Thyroid gland (tissue), 4 donors: Measurements from ENCODE around the gene RAB15. TPM values are rescaled to one million over a fixed set of nuclear protein-coding genes. Genes with fewer than 3 reads are reported as not detected.
A peak's percentile ranks its signal among the peaks of the same experiment; 100 is the strongest.

ENCODE experiments used
- DNase-seq, 2 donors: peaks; one replicate each; pipeline ENCODE4 v3.0.0-alpha.2; 2019
- H3K27ac ChIP-seq, 3 donors: fragments of 200-600 bp; sonication (generic); 1 replicate in 2 of 3; 2 replicates in 1 of 3; pipeline ENCODE4 v1.5.1; 2016 to 2019; ENCODE audit warnings: mild to moderate bottlenecking in 1 of 3, moderate library complexity in 1 of 3
- H3K27me3 ChIP-seq: fragments of 200-600 bp; sonication (generic); one replicate; pipeline ENCODE4 v1.5.1; 2019
- H3K36me3 ChIP-seq, 2 donors: fragments of 200-600 bp; sonication (generic); one replicate each; pipeline ENCODE4 v1.5.1; 2016 to 2019
- H3K4me1 ChIP-seq, 2 donors: fragments of 200-600 bp; sonication (generic); one replicate each; pipeline ENCODE4 v1.5.1; 2017 to 2019
- H3K4me3 ChIP-seq, 3 donors: fragments of 200-600 bp; sonication (generic); replicated peaks in 1 of 3; 1 replicate in 2 of 3; 2 replicates in 1 of 3; pipeline ENCODE4 v1.5.1; 2016; ENCODE audit warnings: mild to moderate bottlenecking in 1 of 3
- H3K9me3 ChIP-seq: fragments of 200-600 bp; sonication (generic); one replicate; pipeline ENCODE4 v1.5.1; 2017
- CTCF ChIP-seq, 6 experiments: fragments of 200-600 bp in 3 of 6; fragments of 450-650 bp in 3 of 6; sonication (generic) in 3 of 6; IDR thresholded peaks; one replicate each; pipeline ENCODE4 v1.5.1; 2016 to 2019; ENCODE audit warnings: antibody characterized with exemption in 6 of 6, mild to moderate bottlenecking in 2 of 6, inconsistent platforms in 1 of 6, moderate library complexity in 1 of 6
- POLR2A ChIP-seq, 2 donors: fragments of 450-650 bp; IDR thresholded peaks; one replicate each; pipeline ENCODE4 v1.6.1; 2017; ENCODE audit warnings: antibody characterized with exemption in 2 of 2, mild to moderate bottlenecking in 2 of 2, moderate library complexity in 1 of 2
- WGBS, 2 donors: methylation state at CpG; one replicate each; pipeline ENCODE4 v1.1.5; 2017; 5-methylcytosine and 5-hydroxymethylcytosine counted together
- intact Hi-C: fragments of 100-400 bp; cut with DNase I; formaldehyde crosslinking; loops from one replicate; pipeline ENCODE4 v1.15.1; 2023
- total RNA-seq, 4 donors: library from RNA; depleted of rRNA; stranded (reverse); fragments of >200 nt; gene quantifications; one replicate each; pipeline ENCODE4 v1.2.3, GENCODE V29; 2016

Gene RAB15
- 10 to 100 TPM in 1 of 4 donors, 1 to 10 TPM in 3; 6.0 to 12.7 (median 6.3) TPM for total RNA-seq

GRCh38 chr14:64971943-64972791, at the start of gene RAB15:
TSS of gene RAB15 (minus strand) at chr14:64972336. CDS start at chr14:64972076, 260 bp downstream.
- no peaks in the 10 kb centered on the region for H3K9me3 ChIP-seq
- TF ChIP-seq POLR2A (IDR thresholded peaks at IDR 0.05) (peak in 1 of 2 donors; percentile 43), CTCF (IDR thresholded peaks at IDR 0.05) (peak in 1 of 6 experiments; percentile 6)
- peak; percentile 29 to 47 for DNase-seq
- no peaks in the 10 kb centered on the region for H3K36me3 ChIP-seq
- H3K27me3 ChIP-seq, result no peaks in the 10 kb centered on the region
- H3K27ac ChIP-seq, result peak within 1 kb of the TSS in 1 of 3 donors; percentile 56
- H3K4me1 ChIP-seq, result peaks cover 15 to 17% of the 10 kb centered on the region in 2 donors
- 3 to 5% methylated on average over 12 to 18 of the region's 96 CpGs for WGBS, 2 donors
- peak within 1 kb of the TSS in 2 of 3 donors; percentile 22 to 75 for H3K4me3 ChIP-seq
- intact Hi-C loops, result no loop called here

DNA sequence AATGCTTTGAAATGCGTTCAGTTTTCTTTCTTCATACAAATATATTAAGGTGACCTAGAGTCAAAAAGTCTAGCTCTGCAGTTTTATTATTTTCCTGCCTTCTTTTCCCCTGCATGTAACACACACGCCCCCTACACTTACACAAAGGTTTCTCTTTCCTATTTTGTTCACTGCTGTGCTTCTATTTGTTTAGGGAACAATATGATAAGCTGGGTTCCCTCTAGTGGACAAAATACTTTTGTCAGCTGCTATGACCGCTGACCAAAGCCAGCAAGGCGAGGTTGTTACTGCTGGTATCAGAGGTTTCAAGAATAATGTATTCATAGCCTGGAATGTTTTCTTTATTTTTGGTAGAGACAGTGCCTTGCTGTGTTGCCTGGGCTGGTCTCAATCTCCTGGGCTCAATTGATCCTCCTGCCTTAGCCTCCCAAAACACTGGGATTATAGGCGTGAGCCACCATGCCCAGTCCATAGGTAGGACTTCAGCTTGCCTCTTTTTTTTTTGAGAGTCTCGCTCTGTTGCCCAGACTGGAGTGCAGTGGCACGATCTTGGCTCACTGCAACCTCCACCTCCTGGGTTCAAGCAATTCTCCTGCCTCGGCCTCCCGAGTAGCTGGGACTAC, 47.9 kb upstream of the RAB15 start:
- peak in 5 of 6 experiments; percentile 18 to 64 (median 56) for TF ChIP-seq CTCF (IDR thresholded peaks at IDR 0.05)
- no peak for TF ChIP-seq POLR2A (IDR thresholded peaks at IDR 0.05)
- H3K4me1 ChIP-seq, result peaks cover 4 to 8% of the 10 kb centered on the region in 2 donors
- intact Hi-C loops, result no loop called here
- no peaks in the 10 kb centered on the region for H3K27me3 ChIP-seq
- DNase-seq, result peak; percentile 29 to 31
- no peak overlapping the region for H3K4me3 ChIP-seq
- 68 to 70% methylated on average over 9 of the region's 9 CpGs for WGBS, 2 donors
- H3K36me3 ChIP-seq, result no peaks in the 10 kb centered on the region
- no peak overlapping the region for H3K27ac ChIP-seq
- no peaks in the 10 kb centered on the region for H3K9me3 ChIP-seq

DNA sequence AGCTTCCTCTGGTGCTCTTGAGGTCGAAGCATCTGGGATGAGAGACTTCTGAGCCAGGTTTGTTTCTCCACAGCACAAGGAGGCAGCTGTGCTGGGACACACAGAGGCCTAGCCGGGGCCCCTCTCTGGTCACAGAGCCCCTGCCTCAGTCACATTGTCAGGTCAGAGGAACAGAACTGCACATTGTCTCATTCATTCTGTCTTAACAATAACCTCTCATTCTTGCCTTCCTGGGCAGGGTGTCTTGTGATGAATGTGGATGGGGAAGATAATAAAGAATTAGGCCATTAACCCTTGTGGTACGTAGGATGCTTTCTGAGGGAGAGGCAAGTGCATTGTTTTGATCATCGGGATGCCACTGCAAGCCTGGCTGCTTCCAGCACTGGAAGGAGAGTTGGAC, 44.3 kb upstream of the RAB15 start:
- H3K4me1 ChIP-seq, result peaks cover 4 to 8% of the 10 kb centered on the region in 2 donors
- no peaks in the 10 kb centered on the region for H3K9me3 ChIP-seq
- peaks cover 0 to 8% of the 10 kb centered on the region in 2 donors for H3K36me3 ChIP-seq
- intact Hi-C loops, result no loop called here
- DNase-seq, result no peak
- no peak overlapping the region for H3K4me3 ChIP-seq
- TF ChIP-seq POLR2A (IDR thresholded peaks at IDR 0.05) (no peak), CTCF (IDR thresholded peaks at IDR 0.05) (no peak)
- 85 to 88% methylated on average over 4 of the region's 4 CpGs for WGBS, 2 donors
- no peak overlapping the region for H3K27ac ChIP-seq
- no peaks in the 10 kb centered on the region for H3K27me3 ChIP-seq

DNA sequence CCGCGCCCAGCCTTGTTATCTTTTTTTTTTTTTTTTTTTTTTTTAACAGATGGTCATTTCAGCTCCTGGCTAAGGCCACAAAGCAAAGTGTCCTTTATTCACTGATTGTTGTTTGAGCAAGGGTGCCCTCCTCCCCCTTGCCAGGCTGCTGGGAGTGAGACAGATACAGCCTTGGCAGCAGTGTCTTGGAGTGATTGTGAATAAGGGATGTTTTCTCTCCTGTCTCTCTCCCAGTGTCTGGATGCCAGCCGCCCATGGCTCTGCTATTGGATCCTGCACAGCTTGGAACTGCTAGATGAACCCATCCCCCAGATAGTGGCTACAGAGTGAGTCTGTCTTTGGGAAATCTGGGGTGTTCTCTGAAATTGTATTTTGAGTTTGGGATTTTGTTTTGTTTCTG, 43.3 kb upstream of the RAB15 start:
- intact Hi-C loops, result no loop called here
- Histone ChIP-seq H3K27me3 (no peaks in the 10 kb centered on the region), H3K4me1 (peaks cover 4 to 8% of the 10 kb centered on the region in 2 donors), H3K4me3 (no peak overlapping the region), H3K36me3 (peaks cover 0 to 9% of the 10 kb centered on the region in 2 donors), H3K9me3 (no peaks in the 10 kb centered on the region), H3K27ac (no peak overlapping the region)
- 96 to 100% methylated on average over 3 of the region's 3 CpGs for WGBS, 2 donors
- DNase-seq, result no peak
- TF ChIP-seq POLR2A (IDR thresholded peaks at IDR 0.05) (no peak), CTCF (IDR thresholded peaks at IDR 0.05) (no peak)

GRCh38 chr14:65012353-65012752, 40.2 kb upstream of the RAB15 start:
- H3K36me3 ChIP-seq, result peaks cover 0 to 9% of the 10 kb centered on the region in 2 donors

More at GRCh38 chr14:65012353-65012752, 40.2 kb upstream of the RAB15 start:
- H3K4me3 ChIP-seq, result no peak overlapping the region
- DNase-seq, result no peak
- intact Hi-C loops, result no loop called here
- H3K27me3 ChIP-seq, result no peaks in the 10 kb centered on the region
- H3K9me3 ChIP-seq, result no peaks in the 10 kb centered on the region
- TF ChIP-seq POLR2A (IDR thresholded peaks at IDR 0.05) (no peak), CTCF (IDR thresholded peaks at IDR 0.05) (no peak)
- no peaks in the 10 kb centered on the region for H3K4me1 ChIP-seq
- H3K27ac ChIP-seq, result no peak overlapping the region
- WGBS, 2 donors, result 79 to 82% methylated on average over 4 of the region's 4 CpGs
